Esophagus muscularis mucosa (tissue), 3 donors: ENCODE data around the gene PAOX.
"Not testable (repeated sequence)": the region's sequence is repeated elsewhere in the genome, so short reads cannot be mapped to it uniquely, and the experiment has no call there.

Source experiments
- CTCF ChIP-seq, 3 experiments: fragments of 200-600 bp in 2 of 3; fragments of 450-650 bp in 1 of 3; sonication (generic) in 2 of 3; IDR thresholded peaks; one replicate each; pipeline ENCODE4 v1.5.1; 2017 to 2019; ENCODE audit warnings: antibody characterized with exemption in 3 of 3, mild to moderate bottlenecking in 2 of 3, moderate library complexity in 1 of 3
- POLR2A ChIP-seq: fragments of 450-650 bp; IDR thresholded peaks from one replicate; pipeline ENCODE4 v1.6.1; 2017; ENCODE audit warnings: antibody characterized with exemption, moderate library complexity, mild to moderate bottlenecking, low read depth

GRCh38 chr10:133414401-133414800, 35.3 kb downstream of the PAOX start:
- TF ChIP-seq CTCF (IDR thresholded peaks at IDR 0.05); POLR2A: not testable (repeated sequence)
